ENCODE measurements around the gene RIN2. TPM values are rescaled to one million over a fixed set of nuclear protein-coding genes. Genes with fewer than 3 reads are reported as not detected.

The RIN2 gene
- total RNA-seq, 4 donors from 2014 or later, result 64.5 to 89.4 (median 77.5) TPM

DNA sequence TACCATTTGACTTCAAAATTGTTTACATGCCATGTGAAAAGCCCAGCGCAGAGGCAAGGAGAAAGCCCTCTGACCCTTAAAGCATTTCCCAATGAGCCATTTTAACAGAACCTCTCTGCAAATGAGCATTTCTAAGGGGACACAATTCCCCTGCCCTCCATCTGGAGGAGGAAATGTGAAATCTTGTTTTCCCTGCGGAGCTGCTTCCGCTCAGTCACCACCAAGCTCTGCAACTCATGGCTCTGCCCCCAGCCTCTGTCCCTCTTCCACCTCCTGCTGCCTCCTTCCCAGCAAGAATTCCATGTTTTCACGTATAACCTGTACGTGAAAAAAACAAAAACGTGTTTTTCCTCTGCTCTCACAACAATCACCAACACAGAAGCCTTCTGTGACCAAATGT is 12.3 kb downstream of the RIN2 start:
- 75 to 91% methylated on average over 6 of the region's 6 CpGs for WGBS, 2 donors
- Histone ChIP-seq H3K27ac (no peak overlapping the region), H3K4me1 (peaks cover 15 to 27% of the 10 kb centered on the region in 2 donors), H3K4me3 (replicated peaks in 1 of 3) (no peak overlapping the region), H3K9me3 (no peaks in the 10 kb centered on the region), H3K27me3 (no peaks in the 10 kb centered on the region), H3K36me3 (no peaks in the 10 kb centered on the region)
- intact Hi-C loops (cut with DNase I), result no loop called here
- no peak for DNase-seq
- TF ChIP-seq CTCF (IDR thresholded peaks at IDR 0.05) (no peak), POLR2A (IDR thresholded peaks at IDR 0.05) (no peak)

GRCh38 chr20:19771031-19771430 is 13.0 kb downstream of the RIN2 start:
- intact Hi-C loops (cut with DNase I), result no loop called here
- Histone ChIP-seq H3K4me3 (replicated peaks in 1 of 3) (no peak overlapping the region), H3K4me1 (peaks cover 16 to 29% of the 10 kb centered on the region in 2 donors), H3K9me3 (no peaks in the 10 kb centered on the region), H3K36me3 (no peaks in the 10 kb centered on the region), H3K27me3 (no peaks in the 10 kb centered on the region), H3K27ac (no peak overlapping the region)
- WGBS, 2 donors, result 93 to 94% methylated on average over 2 of the region's 2 CpGs
- no peak for DNase-seq
- TF ChIP-seq CTCF (IDR thresholded peaks at IDR 0.05) (no peak), POLR2A (IDR thresholded peaks at IDR 0.05) (no peak)

GRCh38 chr20:19773471-19773870 is 15.4 kb downstream of the RIN2 start:
- DNase-seq, result no peak
- TF ChIP-seq POLR2A (IDR thresholded peaks at IDR 0.05) (no peak), CTCF (IDR thresholded peaks at IDR 0.05) (no peak)
- intact Hi-C loops (cut with DNase I), result no loop called here
- H3K36me3 ChIP-seq, result no peaks in the 10 kb centered on the region
- H3K4me3 ChIP-seq (replicated peaks in 1 of 3), result no peak overlapping the region
- H3K4me1 ChIP-seq, result peaks cover 25 to 30% of the 10 kb centered on the region in 2 donors
- no peak overlapping the region for H3K27ac ChIP-seq
- no peaks in the 10 kb centered on the region for H3K9me3 ChIP-seq
- H3K27me3 ChIP-seq, result no peaks in the 10 kb centered on the region
- WGBS, 2 donors, result 90 to 93% methylated on average over 4 of the region's 4 CpGs

- Histone ChIP-seq H3K4me1 (peaks cover 25 to 30% of the 10 kb centered on the region in 2 donors), H3K4me3 (replicated peaks in 1 of 3) (no peak overlapping the region), H3K27ac (no peak overlapping the region), H3K27me3 (no peaks in the 10 kb centered on the region), H3K36me3 (no peaks in the 10 kb centered on the region), H3K9me3 (no peaks in the 10 kb centered on the region)
- intact Hi-C loops (cut with DNase I), result no loop called here
- 93 to 94% methylated on average over 4 of the region's 4 CpGs for WGBS, 2 donors
- no peak for DNase-seq
- no peak for TF ChIP-seq CTCF (IDR thresholded peaks at IDR 0.05)
- TF ChIP-seq POLR2A (IDR thresholded peaks at IDR 0.05), result no peak
These were observed 16.3 kb downstream of the RIN2 start for GRCh38 chr20:19774135-19774933.

Data from thyroid gland (tissue), 4 donors.